Amygdala (tissue), 56 donors: ENCODE data around the gene COL17A1.
A peak's percentile ranks its signal among the peaks of the same experiment; 100 is the strongest.

Source experiments
- DNase-seq, 56 donors: peaks; one replicate each; lab custom pipeline; 2025; lab: John Stamatoyannopoulos, UW

Gene COL17A1

DNA sequence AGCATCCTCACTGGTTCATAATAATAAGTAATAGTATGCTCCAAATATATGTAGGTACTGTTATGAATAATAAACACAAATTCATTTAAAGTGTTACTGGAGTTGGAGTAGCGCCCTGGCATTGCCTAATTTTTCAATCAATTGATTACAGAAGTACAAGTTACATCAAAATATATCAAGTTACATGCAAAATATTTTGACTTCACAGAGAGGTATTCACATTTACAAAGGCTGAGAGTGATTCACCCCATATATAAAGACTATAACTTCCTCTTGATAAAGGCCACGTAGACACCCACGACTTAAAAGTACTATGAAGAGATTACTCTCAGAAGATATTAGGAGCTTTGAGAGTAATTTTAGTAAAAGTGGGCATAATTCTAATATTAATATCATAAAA, 13.6 kb upstream of the COL17A1 start:
- DNase-seq, result no peak

DNA sequence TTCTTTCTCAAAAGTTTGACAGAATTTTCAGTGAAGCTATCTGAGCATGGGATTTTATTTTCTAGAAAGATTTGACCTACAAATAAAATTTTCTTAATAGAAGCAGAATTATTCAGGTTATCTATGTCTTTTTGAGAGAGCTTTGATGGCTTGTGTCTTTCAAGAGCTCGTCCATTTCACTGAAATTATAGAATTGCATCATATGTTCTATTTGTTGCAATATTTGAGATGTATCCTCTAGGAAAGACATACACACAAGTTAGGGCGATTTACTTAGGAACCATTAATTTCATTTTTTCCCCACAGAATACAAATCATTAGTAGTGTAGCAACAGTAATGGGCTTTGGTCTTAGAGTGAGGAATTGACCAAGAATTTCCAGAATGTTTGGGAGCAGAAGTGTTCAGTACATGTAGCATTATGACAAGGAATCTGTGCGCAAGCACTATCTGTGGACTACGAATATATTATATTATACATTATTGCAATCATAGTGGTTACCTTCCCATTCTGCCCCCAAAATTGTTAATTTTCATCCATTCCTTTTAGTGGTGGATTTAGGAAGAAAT, 12.8 kb upstream of the COL17A1 start:
- DNase-seq, result no peak

DNA sequence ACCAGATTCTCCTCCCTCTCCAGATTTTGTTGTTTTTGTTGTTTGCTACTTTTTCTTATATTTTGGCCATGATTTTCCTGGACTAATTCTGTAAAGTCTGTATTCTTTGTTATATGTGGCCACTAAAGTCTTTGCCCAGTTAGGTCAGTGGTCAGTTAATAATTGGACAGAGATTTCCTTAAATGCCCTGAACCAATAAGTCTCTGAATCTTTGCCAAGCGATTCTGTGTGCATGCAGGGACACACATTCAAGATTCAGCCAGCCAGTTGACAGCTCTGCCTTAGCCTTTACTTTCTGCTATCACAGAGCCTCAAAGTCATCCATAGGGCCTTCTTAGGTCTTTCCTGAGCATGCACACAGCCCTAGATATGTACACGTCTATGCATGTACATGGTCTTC, 11.0 kb upstream of the COL17A1 start:
- DNase-seq, result no peak

DNA sequence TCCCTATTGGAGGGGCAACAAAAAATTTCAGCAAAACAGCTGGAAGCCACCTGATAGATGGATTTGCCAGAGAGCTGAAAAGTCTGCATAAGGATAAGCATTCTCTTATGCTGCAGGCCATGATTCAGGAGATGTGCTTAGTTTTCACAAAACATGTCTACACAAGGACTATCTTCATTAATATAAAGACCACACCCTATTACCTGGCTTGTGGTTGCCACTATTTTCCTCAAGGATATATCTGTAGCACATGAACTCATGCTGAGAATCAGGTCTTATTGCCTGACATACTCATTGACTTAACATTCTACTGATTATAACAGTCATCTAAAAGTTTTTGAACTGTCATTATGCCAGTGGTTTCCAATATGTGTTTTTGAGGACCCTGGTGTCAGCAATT, 7.1 kb upstream of the COL17A1 start:
- DNase-seq, result no peak

DNA sequence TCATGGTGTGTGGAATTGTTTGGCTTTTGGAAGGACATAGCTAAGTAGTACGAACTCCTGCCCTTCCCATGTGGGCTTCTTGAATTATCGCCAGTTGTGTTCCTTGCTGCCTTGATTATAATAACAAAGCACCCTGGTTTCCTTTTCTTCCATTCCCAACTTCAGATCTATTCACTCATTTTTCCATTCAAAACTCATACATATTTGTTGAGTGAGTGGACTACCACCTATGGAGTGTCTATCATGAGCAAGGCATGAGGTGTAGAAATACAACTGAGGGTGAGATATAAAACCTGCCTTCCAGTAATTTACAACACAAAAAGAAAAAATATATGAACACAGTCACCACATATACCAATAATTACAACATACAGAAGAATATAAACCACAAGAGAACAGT, 4.9 kb upstream of the COL17A1 start:
- DNase-seq, result no peak

DNA sequence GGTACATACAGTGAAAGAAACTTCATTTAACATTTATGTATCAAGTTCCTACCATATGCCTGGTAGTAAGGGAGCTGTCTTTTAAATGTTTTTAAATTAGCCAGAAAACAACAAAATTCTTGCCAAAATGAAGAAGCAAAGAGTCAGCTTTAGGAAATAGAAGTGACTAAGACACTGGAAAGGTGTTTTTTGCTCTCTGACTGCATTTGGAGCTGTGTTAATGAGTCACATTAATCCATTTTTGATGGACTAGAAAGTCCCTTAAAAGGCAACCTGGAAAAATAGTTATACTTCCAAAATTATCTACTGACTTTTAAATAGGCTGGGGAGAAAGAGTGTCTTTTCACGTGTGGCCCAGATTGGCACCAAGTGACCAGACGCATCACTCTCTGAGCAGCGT, 3.9 kb upstream of the COL17A1 start:
- no peak for DNase-seq

DNA sequence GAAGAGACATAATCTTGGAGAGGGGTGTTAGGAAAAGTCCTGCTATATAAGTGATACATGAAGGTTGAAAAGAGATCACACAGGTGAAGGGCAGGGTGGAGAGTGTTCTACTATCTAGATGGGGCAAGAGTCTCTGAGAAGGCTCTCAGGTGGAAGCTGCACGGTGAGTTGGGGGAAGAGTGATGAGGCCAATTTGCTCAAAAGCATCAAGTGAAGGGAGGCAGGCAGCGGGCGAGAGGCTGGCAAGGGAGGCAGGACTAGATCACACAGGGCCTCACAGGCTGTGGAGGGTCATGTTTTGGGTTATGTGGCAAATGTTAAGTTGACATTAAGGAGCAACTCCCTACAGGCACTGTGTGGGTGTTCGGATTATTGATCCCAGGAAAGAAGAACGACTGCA, 2.6 kb upstream of the COL17A1 start:
- DNase-seq, result no peak

DNA sequence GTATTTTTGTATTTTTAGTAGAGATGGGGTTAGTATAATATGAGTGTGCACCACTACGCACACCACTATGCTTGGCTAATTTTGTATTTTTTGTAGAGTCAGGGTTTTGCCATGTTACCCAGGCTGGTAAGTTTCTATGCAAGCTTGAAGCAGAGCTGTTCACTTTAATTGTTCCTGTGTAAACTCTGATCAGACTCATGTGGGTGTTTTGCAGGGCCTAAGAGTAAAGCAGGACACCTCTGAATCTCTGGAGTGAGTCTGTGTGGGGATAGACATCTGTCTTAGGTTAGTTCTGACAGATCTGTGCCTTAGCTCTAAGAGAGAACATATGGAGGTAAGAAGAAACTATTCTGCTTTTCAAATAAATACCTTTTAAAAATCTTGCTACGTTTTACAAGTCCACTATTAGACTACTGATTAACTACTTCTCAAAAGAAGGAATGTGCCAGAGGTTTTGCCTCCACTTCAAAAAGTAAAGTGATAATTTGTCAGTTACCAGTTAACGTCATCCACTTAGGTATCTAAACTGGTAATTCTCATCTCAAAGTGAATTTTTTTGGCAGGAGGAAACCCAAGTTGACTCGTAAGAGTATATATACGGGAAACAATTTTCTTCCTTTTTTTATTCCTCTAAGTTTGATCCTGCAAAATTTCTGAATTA, 1.1 kb downstream of the COL17A1 start:
- no peak for DNase-seq

DNA sequence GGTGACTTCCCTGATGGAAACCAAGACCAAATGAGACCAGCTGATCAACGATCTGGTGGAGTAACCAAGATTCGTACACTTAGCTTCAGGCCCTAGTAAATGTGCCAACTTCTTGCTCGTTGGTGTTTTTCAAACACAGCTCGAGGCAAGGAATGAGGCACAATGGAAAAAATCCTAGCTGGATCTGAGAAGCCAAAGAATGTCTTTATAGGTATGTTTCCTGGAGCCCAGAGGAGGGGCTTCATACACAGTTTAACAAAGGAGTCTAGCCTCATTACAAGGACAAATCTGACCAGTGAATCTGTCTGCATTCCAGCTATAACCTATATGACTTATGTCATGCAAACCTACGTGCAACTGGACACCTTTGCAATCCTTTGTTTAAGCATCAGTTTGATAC, 3.7 kb downstream of the COL17A1 start:
- no peak for DNase-seq

DNA sequence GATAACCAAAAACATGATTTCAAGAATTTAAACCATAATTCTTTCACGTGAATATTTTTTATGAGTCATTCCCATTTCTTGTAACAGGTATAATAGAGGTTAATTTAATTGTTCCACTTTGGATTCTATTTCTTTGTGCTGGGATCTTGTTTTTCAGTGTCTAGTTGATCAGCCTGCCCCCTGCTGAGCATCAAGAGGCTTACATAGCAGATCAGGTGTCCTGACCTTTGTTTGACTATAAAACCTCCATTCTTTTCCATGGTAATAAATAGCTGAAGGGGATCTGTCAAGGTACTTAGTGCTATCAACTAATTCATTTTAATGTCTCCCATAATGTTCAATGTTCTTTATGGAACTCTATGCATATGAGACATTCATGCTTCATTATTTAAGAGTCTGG, 4.9 kb downstream of the COL17A1 start:
- no peak for DNase-seq

DNA sequence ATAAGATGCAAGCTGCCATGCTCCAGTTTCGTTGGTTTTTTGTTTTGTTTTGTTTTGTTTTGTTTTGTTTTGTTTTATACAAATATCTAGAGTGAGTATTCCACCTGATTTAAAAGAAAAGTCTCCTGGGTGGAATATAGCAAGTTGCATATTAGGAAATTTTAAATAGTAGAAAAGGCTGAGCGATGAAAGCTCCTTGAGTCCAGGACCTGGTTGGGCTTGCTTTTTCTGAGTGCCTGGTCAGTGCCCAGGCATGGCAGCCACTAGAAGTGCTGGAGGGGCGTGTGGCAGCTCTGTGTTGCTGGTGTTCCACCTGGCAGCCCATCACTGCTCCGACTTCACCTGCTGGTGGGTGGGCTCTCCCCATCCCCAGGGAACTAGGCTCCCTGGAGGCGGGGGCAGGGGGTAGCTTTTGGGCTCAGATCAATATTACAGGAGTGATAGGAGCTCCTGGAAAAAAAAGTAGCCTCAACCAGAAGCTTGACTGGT, 8.0 kb downstream of the COL17A1 start:
- DNase-seq, result no peak

DNA sequence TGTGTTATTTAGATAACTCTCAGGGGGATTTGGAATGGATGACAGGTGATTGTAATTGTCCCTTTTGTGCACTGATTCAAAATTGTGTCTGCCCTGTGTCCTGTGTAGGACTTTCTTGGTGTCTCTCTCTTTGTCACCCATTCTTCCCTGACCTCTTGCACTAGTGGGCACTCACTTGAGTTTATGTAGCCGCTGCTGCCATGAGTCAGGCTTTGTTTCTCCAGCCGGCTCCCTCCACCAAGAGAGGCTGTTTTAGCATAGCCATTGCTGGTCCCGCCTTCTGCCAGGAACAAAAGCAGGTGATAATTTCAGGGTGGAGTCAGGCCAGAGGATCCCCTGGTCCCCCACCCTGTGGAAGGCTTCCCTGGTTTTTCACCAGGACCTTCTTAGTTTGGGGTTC, 8.4 kb downstream of the COL17A1 start:
- peak in 3 of 56 donors; percentile 6 to 21 (median 9) for DNase-seq

DNA sequence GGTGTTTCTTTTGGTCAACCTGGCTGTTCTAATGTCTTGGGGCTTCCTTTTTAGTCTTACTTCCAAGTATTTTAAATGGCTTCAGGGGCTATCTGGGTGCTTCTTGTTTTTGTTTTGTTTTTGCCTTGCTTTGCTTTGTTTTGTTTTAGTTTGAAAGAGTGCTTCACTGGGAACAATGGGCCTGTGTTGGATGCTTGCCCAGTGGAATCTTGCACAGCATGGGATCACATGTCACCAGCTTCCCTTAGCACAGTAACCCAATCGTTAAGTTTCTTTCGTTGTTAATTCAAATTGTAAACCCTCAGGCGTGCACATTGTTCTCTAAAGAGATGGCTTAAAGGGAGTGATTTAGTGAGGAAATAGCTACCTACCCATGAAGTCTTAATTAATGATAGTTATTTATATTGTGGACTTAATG, 8.9 kb downstream of the COL17A1 start:
- DNase-seq, result peak in 41 of 56 donors; percentile 4 to 77 (median 32)

DNA sequence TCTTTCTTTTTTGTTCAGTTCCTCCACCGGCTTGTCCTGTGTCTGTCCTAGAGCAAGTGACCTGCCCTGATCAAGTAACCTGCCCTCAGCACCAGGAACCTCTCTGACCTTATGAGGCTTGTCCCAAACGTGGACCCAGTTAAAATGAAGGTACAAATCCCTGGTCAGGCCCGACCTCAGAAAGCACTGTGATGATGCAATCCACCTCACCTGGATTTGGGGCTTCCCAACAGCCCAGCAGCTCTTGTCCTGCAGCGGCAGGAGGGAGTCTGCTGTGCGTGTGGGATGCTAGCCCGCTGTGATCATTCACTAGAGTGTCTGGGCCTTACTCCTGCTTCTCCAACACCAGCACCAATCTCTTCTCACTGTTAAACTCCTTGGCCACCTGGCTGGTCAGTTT, 11.2 kb downstream of the COL17A1 start:
- no peak for DNase-seq

DNA sequence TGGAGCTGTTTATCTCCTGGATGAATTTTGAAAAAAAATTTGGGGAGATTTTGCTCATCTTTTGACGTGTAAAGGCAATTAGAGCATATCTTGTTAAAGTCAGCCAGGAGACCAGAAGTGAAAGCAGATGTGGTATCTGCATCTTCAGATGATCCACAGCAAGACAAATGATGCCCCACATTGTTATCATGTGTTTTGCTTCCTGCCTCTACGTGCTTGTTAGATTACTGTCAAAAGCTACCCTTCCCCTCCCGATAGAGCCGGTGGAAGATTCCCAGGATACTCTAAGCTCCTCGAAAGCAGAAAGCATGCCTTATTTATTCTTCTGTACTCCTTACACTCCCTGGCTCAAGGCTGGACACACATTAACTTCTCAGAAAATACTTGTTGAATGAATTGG, 12.9 kb downstream of the COL17A1 start:
- DNase-seq, result no peak

DNA sequence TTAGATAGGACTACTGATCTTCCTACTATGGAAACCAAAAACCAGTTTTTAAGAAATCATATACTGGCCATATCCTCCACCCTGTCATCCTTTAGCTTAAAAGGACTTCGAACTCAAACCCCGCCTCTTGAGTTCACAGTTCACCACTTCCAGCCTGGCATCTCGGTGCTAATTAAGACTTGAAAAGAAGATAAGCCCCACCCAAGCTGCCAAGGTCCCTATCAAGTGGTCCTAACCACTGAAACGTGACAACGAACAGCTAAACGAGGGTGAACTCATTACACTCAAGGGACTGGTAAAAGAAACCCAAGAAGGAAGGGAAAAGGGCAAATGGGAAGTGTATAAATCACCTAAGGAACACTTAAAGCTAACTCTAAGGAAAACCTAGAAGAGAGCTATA, 16.1 kb downstream of the COL17A1 start:
- no peak for DNase-seq

DNA sequence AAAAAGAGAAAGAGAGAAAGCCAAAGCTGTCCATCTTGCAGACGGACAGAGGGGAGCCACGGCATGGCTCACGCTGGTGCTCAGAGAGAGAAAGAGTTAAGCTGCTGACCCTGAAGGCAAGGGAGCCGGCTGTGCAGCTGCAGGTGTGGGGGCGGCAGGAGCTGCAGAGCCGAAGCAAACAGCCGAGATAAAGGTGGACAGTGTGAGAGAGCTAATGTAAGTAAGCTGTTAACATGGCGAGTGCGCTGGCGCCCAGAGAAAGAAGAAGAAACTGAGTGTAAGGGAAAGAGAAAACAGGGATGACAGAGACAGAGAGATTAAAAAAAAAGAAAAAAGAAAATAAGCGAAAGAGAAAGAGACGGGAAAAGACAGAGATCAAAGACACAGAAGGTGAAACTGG, 18.2 kb downstream of the COL17A1 start:
- no peak for DNase-seq

DNA sequence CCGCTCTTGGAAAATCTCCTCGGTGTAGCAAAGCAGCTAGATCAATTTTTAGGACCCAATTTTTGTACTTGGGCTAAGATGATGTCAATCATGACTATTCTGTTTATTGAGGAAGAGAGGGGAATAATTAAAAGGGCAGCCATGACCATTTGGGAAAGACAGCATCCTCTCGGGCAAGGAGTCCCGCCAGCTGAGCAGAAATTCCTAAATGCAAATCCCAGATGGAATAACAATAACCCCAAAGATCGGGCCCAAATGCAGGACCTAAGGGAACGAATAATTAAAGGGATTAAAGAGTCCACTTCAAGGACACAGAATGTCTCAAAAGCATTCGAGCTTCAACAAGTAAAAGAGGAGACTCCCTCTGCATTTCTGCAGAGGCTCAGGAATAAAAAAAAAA, 18.7 kb downstream of the COL17A1 start:
- no peak for DNase-seq

DNA sequence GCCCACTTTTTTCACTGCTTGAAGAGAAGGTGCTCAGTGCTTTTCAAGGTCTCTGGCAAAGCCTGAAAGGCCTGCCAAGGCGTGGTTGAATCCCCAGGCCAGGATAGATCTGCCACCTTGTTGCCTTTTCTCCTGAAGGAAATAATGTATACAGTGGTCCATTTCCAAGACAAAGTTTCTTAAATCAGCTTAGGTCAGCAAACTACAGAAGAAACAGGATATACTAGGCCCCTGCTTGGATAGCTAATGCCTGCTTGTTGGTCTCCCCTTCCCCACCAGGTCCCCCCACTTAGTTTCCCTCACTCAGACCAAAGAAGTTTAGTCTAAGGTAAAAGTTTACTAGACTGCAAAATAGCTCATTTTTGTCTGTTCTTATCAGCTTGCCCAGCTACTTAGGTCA, 19.9 kb downstream of the COL17A1 start:
- DNase-seq, result no peak

DNA sequence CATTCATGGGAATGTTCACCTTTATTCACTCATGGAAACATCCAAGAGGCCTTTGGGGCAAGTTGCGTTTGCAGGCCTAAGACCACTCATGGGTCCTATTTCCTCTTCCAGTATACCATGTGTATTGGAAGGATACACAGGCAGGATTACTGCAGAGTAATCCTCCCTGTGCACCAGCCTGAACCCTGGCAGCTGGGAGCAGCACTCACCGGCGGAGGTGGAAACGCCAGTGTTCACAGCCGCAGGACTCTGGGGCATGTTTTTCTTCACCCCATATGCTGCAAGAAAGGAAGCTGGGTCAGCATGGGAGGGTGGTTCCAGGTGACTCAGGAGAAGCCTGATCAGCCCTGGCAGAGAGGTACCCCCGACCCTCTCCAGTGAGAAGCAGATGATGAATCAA, 24.5 kb downstream of the COL17A1 start:
- no peak for DNase-seq

DNA sequence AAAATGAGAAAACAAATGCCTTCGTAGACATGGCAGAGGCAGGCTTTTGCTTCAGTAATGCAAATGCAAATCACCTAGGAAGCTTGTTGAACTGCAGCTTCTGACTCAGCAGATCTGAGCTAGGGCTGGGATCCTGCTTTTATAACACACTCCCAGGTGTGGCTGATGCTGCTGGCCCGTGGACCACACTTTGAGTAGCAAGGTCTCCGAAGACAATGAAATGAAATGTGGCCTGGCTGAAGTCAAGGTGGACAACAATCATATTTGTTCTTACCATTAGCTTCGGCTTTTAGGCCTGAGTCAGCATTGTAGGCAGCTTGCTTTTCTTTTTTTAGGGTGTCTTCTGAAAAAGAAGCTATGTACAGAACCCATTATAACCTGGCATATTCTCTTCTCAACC, 26.3 kb downstream of the COL17A1 start:
- DNase-seq, result no peak

DNA sequence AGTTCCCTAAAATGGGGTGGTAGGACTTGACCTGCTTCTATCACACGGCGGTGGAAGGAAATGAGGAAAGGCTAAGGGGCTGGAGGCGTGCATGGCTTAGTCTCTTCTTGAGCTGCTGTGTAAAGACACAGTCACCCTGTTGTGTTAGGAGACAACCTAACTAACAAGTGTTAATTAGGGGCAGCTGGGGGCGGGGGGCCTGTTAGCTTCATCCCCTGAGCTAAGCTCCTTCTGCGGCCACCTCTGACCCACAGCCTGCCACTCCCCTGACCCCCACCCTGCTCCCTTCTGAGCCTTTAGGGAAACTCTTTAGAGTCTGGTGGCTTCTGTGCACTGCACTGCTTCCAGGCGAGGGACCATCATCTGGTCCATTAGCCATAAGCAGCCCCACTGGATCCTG, 28.0 kb downstream of the COL17A1 start:
- DNase-seq, result no peak
